Small intestine (tissue), 7 donors: ENCODE data around the gene C1orf21. TPM values are rescaled to one million over a fixed set of nuclear protein-coding genes. Genes with fewer than 3 reads are reported as not detected.

Experiments
- DNase-seq, 2 donors: peaks; one replicate each; pipeline versions ENCODE4 v3.0.0 to v3.0.0-alpha.2; 2013
- FAIRE-seq: peaks from 2 replicates; lab custom pipeline; 2012; peaks lifted over from hg19 to GRCh38; lab: Jason Lieb, UNC
- H3K27ac ChIP-seq, 3 donors: one replicate each; pipeline ENCODE4 v1.5.1; 2013; ENCODE audit warnings: low read length in 2 of 3, mild to moderate bottlenecking in 2 of 3, control low read depth in 1 of 3, inconsistent platforms in 1 of 3, low read depth in 1 of 3, moderate library complexity in 1 of 3
- H3K27me3 ChIP-seq, 3 donors: one replicate each; pipeline ENCODE4 v1.6.1; 2013; ENCODE audit warnings: low read length in 3 of 3, inconsistent platforms in 1 of 3; ENCODE audit not compliant: control insufficient read depth in 3 of 3, insufficient read depth in 3 of 3
- H3K36me3 ChIP-seq, 3 donors: one replicate each; pipeline ENCODE4 v1.6.1; 2013; ENCODE audit warnings: low read length in 3 of 3, inconsistent platforms in 1 of 3, low read depth in 1 of 3, mild to moderate bottlenecking in 1 of 3, moderate library complexity in 1 of 3; ENCODE audit not compliant: control insufficient read depth in 3 of 3, insufficient read depth in 2 of 3
- H3K4me1 ChIP-seq, 3 donors: one replicate each; pipeline ENCODE4 v1.6.1; 2013; ENCODE audit warnings: low read length in 2 of 3, inconsistent platforms in 1 of 3, low read depth in 1 of 3, mild to moderate bottlenecking in 1 of 3, moderate library complexity in 1 of 3; ENCODE audit not compliant: control insufficient read depth in 3 of 3, insufficient read depth in 2 of 3
- H3K4me3 ChIP-seq, 3 donors: one replicate each; pipeline ENCODE4 v1.5.1; 2013; ENCODE audit warnings: low read length in 3 of 3, control low read depth in 1 of 3, inconsistent platforms in 1 of 3, low read depth in 1 of 3, mild to moderate bottlenecking in 1 of 3, moderate library complexity in 1 of 3
- H3K9me3 ChIP-seq, 2 donors: one replicate each; pipeline ENCODE4 v1.6.1; 2013; ENCODE audit warnings: low read depth in 1 of 2, low read length in 1 of 2; ENCODE audit not compliant: control insufficient read depth in 2 of 2, insufficient read depth in 1 of 2
- WGBS, 3 donors: extraction: QIAGEN DNeasy Blood & Tissue Kit; methylation state at CpG; one replicate each; pipeline ENCODE4 v1.1.7; 2013; 5-methylcytosine and 5-hydroxymethylcytosine counted together
- polyA plus RNA-seq, 4 donors: library from polyadenylated mRNA; stranded (reverse) in 3 of 4; unstranded in 1 of 4; fragments of 200-250 nt in 3 of 4; fragments of 120-200 nt in 1 of 4; gene quantifications; one replicate each; pipeline versions ENCODE4 v1.2.1 to v1.2.3, GENCODE V29; 2013
- donor health status: healthy with polysubstance abuse.
- donor health status: control.
- donor health status: control.
- donor health status: Bipolar disorder and iron deficiency.
- donor health status: healthy.

C1orf21 gene
- polyA plus RNA-seq, 4 donors = 36.5 to 78.3 (median 58.9) TPM

DNA sequence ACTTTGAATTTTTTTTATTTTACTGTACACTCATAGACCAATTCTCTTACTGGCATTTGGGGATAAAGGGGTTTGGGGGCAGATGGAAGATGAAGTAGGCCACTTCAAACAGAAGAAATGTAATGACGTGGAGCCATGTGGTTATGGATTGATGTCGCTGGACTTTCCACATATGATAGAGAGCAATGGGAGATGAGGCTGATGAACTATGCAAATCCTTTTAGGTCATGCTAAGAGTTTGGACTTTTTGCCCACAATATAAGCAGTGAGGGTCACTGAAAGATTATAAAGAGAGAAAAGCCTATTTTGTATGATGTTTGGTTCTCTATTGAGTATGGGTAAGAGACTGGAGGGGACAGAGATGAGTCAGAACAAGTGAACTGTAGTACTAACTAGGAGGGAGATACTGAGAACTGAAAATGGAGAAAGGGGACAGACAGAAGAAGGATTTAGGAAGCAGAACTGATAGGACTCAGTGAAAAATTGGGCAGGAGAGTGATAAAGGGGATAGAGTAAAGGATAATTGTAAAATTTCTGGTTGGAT, 9.2 kb downstream of the C1orf21 start:
- Histone ChIP-seq H3K4me1 (peaks cover 0 to 3% (median 0%) of the 10 kb centered on the region in 3 donors), H3K36me3 (peaks cover 0 to 2% (median 0%) of the 10 kb centered on the region in 3 donors), H3K27me3 (no peaks in the 10 kb centered on the region), H3K4me3 (no peak overlapping the region), H3K27ac (no peak overlapping the region), H3K9me3 (no peaks in the 10 kb centered on the region)
- FAIRE-seq (no peak), DNase-seq (no peak)
- 47 to 93% (median 83%) methylated on average over 2 of the region's 2 CpGs for WGBS, 3 donors

DNA sequence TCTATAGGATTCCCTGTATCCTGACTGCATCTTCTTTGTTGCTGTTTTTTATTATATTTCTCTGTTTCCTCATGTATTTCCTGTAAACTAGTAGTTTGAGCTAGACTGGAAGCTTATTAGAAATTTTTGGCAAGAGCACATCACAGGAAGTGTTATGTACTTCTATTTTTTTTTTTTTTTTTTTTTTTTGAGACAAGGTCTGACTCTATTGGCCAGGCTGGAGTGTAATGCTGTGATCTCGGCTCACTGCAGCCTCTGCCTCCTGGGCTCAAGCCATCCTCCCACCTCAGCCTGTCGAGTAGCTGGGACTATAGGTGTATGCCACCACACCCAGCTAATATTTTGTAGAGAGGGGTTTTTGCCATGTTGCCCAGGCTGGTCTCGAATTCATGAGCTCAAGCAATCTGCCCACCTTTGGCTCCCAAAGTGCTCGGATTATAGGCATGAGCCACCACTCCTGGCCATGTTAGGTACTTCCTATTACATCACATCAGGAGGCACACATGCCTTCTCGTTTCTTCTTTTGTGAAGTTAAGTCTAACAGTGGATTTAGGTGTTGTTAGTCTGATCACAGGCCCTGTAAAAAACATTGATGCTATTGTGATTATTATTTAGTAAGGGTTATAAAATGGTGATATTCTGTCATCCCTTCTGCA, 12.5 kb downstream of the C1orf21 start:
- no peak overlapping the region for H3K27ac ChIP-seq
- no peak for DNase-seq
- no peaks in the 10 kb centered on the region for H3K36me3 ChIP-seq
- FAIRE-seq = no peak
- H3K4me1 ChIP-seq = peaks cover 0 to 3% (median 0%) of the 10 kb centered on the region in 3 donors
- no peaks in the 10 kb centered on the region for H3K27me3 ChIP-seq
- 64 to 75% (median 70%) methylated on average over 5 of the region's 5 CpGs for WGBS, 3 donors
- H3K4me3 ChIP-seq = no peak overlapping the region
- no peaks in the 10 kb centered on the region for H3K9me3 ChIP-seq

DNA sequence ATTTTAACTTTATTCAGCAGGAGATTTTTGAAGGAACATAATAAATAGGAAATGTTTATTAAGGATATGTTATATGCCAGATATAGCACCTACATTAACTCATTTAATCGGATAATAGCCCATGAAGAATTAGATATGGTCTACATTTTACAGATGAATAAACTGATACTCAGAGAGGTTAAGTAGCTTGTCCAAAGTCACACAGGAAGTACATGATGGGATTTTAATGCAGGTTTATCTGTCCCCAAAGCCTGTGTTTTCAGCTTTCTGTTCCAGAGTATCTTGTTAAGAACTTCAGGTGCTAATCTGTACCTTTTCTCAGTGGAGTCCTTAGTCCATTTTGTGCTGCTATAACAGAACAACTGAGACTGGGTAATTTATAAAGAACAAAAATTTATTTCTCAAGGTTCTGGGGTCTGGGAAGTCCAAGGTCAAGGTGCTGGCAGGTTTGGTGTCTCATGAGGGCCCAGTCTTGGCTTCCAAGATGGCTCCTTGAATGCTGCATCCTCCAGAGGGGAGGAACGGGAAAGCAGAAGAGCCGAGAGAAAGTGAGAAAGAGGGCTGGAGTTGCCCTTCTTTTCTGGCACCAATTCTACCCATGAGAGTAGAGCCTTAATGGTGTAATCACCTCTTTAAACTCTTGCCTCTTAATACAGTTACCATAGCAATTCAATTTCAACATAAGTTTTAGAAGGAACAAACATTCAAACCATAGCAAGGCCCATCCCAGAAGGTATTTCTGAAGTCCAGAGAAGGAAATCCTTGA, 17.3 kb downstream of the C1orf21 start:
- FAIRE-seq (no peak), DNase-seq (no peak)
- peaks cover 0 to 14% (median 2%) of the 10 kb centered on the region in 3 donors for H3K4me1 ChIP-seq
- WGBS, 3 donors = 84 to 99% (median 97%) methylated on average over 3 of the region's 3 CpGs
- H3K36me3 ChIP-seq = no peaks in the 10 kb centered on the region
- H3K27me3 ChIP-seq = no peaks in the 10 kb centered on the region
- no peak overlapping the region for H3K4me3 ChIP-seq
- H3K27ac ChIP-seq = no peak overlapping the region
- H3K9me3 ChIP-seq = no peaks in the 10 kb centered on the region

DNA sequence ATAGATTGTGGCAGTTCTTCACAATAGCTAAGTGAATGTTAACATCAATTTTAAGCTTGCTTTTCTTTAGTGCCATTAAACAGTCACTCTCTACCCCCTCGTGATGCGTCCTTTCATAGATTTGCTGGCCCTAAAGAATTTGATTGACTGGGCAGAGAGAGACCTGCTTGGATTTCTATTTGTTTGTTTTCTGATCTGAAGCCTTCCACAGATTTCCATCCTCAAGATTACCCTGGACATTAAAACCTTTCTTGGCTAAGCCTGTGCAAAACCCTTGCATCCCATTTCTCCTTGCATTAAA, 17.8 kb downstream of the C1orf21 start:
- H3K36me3 ChIP-seq = no peaks in the 10 kb centered on the region
- 77 to 92% (median 86%) methylated on average over 2 of the region's 2 CpGs for WGBS, 3 donors
- no peaks in the 10 kb centered on the region for H3K9me3 ChIP-seq
- H3K27ac ChIP-seq = no peak overlapping the region
- FAIRE-seq (no peak), DNase-seq (no peak)
- H3K4me1 ChIP-seq = peaks cover 0 to 14% (median 2%) of the 10 kb centered on the region in 3 donors
- H3K4me3 ChIP-seq = no peak overlapping the region
- H3K27me3 ChIP-seq = no peaks in the 10 kb centered on the region

DNA sequence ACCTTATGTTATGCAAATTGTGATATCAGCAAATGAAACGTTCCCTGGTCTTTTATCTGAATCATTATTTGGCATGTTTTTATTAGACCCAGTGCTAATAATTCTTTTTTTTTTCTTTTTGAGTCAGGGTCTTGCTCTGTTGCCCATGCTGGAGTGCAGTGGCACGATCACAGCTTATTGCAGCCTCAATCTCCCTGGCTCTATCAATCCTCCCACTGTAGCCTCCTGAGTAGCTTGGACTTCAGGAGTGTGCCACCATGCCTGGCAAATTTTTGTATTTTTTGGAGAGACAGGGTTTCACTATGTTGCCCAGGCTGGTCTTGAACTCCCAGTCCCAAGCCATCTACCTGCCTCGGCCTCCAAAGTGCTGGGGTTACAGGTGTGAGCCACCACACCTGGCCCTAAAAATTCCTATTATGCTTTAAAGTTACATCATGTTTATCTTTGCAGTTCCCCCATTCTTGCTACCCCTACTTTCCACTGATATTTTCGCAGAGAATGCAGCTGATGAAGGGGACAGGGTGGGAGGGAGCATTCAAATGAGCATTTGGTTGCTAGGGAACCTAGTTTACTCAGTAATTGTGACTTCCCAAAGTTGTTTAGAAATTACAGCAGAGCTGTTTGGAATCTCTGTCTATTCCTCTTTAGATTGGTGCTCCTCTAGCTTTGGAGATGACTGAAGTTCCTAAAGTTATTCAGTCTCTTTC, 18.4 kb downstream of the C1orf21 start:
- FAIRE-seq (no peak), DNase-seq (no peak)
- Histone ChIP-seq H3K9me3 (no peaks in the 10 kb centered on the region), H3K36me3 (no peaks in the 10 kb centered on the region), H3K4me1 (peaks cover 0 to 14% (median 2%) of the 10 kb centered on the region in 3 donors), H3K27ac (no peak overlapping the region), H3K4me3 (no peak overlapping the region), H3K27me3 (no peaks in the 10 kb centered on the region)
- 56 to 71% (median 61%) methylated on average over 4 of the region's 4 CpGs for WGBS, 3 donors

DNA sequence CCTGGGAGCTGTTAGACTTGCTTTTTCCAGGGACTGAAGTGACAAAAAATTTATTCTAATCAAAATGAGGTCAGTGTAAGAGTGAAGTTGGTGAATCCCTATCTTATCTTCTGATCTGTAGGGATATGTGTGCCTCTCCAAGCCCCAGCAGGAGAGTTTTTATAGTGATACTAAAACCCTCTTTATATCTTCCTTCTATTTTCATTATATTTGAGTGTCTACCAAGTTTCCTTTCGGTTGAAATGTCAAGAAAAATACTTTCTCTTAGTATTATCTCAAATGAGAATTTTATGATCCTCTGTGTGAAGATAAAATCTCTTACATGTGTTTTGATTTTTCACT, 18.9 kb downstream of the C1orf21 start:
- Histone ChIP-seq H3K4me3 (no peak overlapping the region), H3K4me1 (peaks cover 0 to 14% (median 2%) of the 10 kb centered on the region in 3 donors), H3K27me3 (no peaks in the 10 kb centered on the region), H3K36me3 (no peaks in the 10 kb centered on the region), H3K27ac (no peak overlapping the region), H3K9me3 (no peaks in the 10 kb centered on the region)
- FAIRE-seq (no peak), DNase-seq (no peak)
- 66 to 75% (median 70%) methylated on average over 1 of the region's 1 CpG for WGBS, 3 donors

DNA sequence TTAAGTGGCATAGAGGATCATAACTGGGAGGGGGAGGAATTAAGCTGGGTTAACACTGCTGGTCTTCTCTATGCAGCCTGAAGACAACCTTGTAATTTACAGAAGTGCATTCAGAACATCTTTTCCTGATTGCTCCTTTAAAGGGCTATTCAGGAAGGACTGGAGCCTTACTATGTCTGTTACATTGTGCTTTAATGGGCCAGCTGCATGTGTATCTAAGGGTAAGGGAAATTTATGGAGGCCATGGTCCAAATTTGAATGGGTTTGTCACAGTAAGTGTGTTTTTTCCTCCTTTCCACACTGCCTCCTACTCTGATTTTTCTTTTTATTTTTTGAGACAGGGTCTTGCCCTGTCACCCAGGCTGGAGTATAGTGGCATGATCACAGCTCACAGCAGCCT, 19.6 kb downstream of the C1orf21 start:
- no peak for DNase-seq
- no peak overlapping the region for H3K4me3 ChIP-seq
- no peaks in the 10 kb centered on the region for H3K9me3 ChIP-seq
- peaks cover 0 to 14% (median 2%) of the 10 kb centered on the region in 3 donors for H3K4me1 ChIP-seq
- no peaks in the 10 kb centered on the region for H3K27me3 ChIP-seq
- FAIRE-seq = no peak
- no peaks in the 10 kb centered on the region for H3K36me3 ChIP-seq
- H3K27ac ChIP-seq = no peak overlapping the region

DNA sequence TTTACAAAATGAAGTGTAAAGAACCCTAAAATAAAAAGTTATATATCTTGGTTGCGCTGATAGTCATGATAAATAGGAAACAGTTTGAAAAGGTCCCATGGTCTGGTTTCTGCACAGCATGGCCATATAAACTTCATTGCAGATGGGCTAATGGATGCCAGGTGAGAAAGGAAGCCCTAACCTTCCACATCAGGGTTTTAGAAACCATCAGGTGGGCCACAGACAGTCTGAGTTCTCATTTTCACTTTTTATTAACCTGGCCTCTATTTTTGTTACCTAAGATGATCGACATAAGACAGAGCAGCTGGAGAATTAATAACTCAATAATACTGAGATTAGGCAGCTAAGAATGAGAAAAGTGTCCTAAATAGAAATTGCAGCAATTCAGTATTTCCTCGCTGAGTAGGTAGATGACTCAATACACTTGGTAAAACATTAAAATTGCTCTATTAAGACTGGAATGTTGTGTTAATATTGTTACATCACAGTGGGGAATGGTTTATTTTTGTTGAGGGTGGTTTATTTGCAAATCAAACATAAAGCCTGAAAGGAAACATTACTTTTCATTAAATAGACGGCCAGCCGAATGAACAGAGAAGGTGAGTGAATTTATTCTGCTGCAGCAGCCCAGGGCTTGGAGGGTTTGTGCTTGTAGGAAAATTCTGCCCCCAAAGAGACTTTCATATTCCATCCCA, 21.1 kb downstream of the C1orf21 start:
- H3K4me1 ChIP-seq = peaks cover 0 to 14% (median 2%) of the 10 kb centered on the region in 3 donors
- 71 to 76% (median 71%) methylated on average over 5 of the region's 5 CpGs for WGBS, 3 donors

More for the DNA sequence above, 21.1 kb downstream of the C1orf21 start:
- H3K27me3 ChIP-seq = no peaks in the 10 kb centered on the region
- H3K36me3 ChIP-seq = no peaks in the 10 kb centered on the region
- H3K27ac ChIP-seq = no peak overlapping the region
- no peak for FAIRE-seq
- DNase-seq = no peak
- no peak overlapping the region for H3K4me3 ChIP-seq
- H3K9me3 ChIP-seq = no peaks in the 10 kb centered on the region
